ENCODE data around the gene RPL35. TPM values are rescaled to one million over a fixed set of nuclear protein-coding genes. Genes with fewer than 3 reads are reported as not detected.

RPL35 gene
- total RNA-seq, 1 donor from 2014 or later: 2,553 TPM

DNA sequence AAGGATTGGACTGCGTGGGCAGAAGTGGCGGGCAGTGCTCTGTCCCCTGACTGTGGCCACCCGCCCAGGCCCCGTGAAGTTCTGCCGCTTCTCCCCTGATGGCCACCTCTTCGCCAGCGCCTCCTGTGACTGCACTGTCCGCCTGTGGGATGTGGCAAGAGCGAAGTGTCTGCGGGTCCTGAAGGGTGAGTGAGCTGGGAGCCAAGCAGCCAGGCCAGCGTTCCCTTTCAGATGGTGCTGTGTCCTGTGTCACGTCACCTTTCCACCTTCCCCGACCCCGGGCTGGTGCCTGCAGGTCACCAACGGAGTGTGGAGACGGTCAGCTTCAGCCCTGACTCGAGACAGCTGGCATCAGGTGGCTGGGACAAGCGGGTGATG lies 6.2 kb downstream of the RPL35 start:
- DNase-seq (ENCODE audit: low spot score): no peak
- H3K36me3 ChIP-seq: no peaks in the 10 kb centered on the region
- no peaks in the 10 kb centered on the region for H3K9me3 ChIP-seq (ENCODE audit: low read depth)
- peaks cover 23% of the 10 kb centered on the region for H3K4me1 Mint-ChIP-seq
- no peaks in the 10 kb centered on the region for H3K9me3 Mint-ChIP-seq
- H3K4me1 ChIP-seq: peaks cover 10% of the 10 kb centered on the region
- no peak overlapping the region for H2AFZ ChIP-seq (replicated peaks)
- no peak overlapping the region for H3K27ac ChIP-seq
- no peak overlapping the region for H3K4me2 ChIP-seq
- H3K27ac Mint-ChIP-seq: peak overlapping the region; percentile 3
- no peak overlapping the region for H3K4me3 Mint-ChIP-seq
- peaks cover 57% of the 10 kb centered on the region for H3F3A ChIP-seq (ENCODE audit: low read depth)
- H3K4me3 ChIP-seq: no peak overlapping the region
- peaks cover 7% of the 10 kb centered on the region for H3K27me3 Mint-ChIP-seq (ENCODE audit: insufficient read depth, low read depth)
- H4K20me1 ChIP-seq (ENCODE audit: low read depth): peaks cover 50% of the 10 kb centered on the region
- no peak for TF ChIP-seq EZH2phosphoT487 (IDR thresholded peaks at IDR 0.05)
- no peak for TF ChIP-seq EZH2 (IDR thresholded peaks at IDR 0.05)
- TF ChIP-seq, protein P1, sequence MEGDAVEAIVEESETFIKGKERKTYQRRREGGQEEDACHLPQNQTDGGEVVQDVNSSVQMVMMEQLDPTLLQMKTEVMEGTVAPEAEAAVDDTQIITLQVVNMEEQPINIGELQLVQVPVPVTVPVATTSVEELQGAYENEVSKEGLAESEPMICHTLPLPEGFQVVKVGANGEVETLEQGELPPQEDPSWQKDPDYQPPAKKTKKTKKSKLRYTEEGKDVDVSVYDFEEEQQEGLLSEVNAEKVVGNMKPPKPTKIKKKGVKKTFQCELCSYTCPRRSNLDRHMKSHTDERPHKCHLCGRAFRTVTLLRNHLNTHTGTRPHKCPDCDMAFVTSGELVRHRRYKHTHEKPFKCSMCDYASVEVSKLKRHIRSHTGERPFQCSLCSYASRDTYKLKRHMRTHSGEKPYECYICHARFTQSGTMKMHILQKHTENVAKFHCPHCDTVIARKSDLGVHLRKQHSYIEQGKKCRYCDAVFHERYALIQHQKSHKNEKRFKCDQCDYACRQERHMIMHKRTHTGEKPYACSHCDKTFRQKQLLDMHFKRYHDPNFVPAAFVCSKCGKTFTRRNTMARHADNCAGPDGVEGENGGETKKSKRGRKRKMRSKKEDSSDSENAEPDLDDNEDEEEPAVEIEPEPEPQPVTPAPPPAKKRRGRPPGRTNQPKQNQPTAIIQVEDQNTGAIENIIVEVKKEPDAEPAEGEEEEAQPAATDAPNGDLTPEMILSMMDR (IDR thresholded peaks at IDR 0.05): no peak
- peaks cover 8% of the 10 kb centered on the region for H3K36me3 Mint-ChIP-seq
- no peak overlapping the region for H3K9ac ChIP-seq
- H3K27me3 ChIP-seq: no peaks in the 10 kb centered on the region
- peaks cover 26% of the 10 kb centered on the region for H3K79me2 ChIP-seq (ENCODE audit: low read depth)

DNA sequence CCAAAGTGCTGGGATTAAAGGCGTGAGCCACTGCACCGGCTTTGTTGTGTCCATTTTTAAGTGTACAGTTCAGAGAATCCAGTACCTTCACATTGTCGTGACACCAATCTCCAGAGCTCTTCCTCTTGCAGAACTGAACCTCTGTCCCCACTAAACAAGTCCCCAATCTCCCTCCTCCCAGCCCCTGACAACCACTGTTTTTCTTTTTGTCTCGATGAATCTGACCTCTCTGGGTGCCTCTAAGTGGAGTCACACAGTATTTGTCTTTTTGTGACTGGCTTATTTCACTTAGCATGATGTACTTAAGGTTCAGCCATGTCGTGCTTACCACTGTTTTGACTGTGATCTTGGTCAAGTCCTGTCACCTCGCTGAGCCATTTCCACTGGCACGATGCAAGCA lies 6.9 kb downstream of the RPL35 start:
- Histone ChIP-seq H3K4me2 (no peak overlapping the region), H3K4me3 (no peak overlapping the region), H3K79me2 (ENCODE audit: low read depth) (peaks cover 19% of the 10 kb centered on the region), H3K27me3 (no peaks in the 10 kb centered on the region), H3K36me3 (no peaks in the 10 kb centered on the region), H3K9me3 (ENCODE audit: low read depth) (no peaks in the 10 kb centered on the region), H4K20me1 (ENCODE audit: low read depth) (peaks cover 43% of the 10 kb centered on the region), H3K9ac (no peak overlapping the region), H3K4me1 (peaks cover 2% of the 10 kb centered on the region), H2AFZ (replicated peaks) (no peak overlapping the region), H3F3A (ENCODE audit: low read depth) (peaks cover 50% of the 10 kb centered on the region), H3K27ac (no peak overlapping the region)
- no peak for DNase-seq (ENCODE audit: low spot score)
- peak overlapping the region; percentile 3 for H3K27ac Mint-ChIP-seq
- peaks cover 18% of the 10 kb centered on the region for H3K4me1 Mint-ChIP-seq
- H3K27me3 Mint-ChIP-seq (ENCODE audit: insufficient read depth, low read depth): peaks cover 4% of the 10 kb centered on the region
- TF ChIP-seq, protein P1 (IDR thresholded peaks at IDR 0.05): no peak
- TF ChIP-seq EZH2 (IDR thresholded peaks at IDR 0.05) (no peak), EZH2phosphoT487 (IDR thresholded peaks at IDR 0.05) (no peak)
- H3K36me3 Mint-ChIP-seq: peaks cover 2% of the 10 kb centered on the region
- H3K9me3 Mint-ChIP-seq: no peaks in the 10 kb centered on the region
- peak overlapping the region; percentile 6 for H3K4me3 Mint-ChIP-seq

DNA sequence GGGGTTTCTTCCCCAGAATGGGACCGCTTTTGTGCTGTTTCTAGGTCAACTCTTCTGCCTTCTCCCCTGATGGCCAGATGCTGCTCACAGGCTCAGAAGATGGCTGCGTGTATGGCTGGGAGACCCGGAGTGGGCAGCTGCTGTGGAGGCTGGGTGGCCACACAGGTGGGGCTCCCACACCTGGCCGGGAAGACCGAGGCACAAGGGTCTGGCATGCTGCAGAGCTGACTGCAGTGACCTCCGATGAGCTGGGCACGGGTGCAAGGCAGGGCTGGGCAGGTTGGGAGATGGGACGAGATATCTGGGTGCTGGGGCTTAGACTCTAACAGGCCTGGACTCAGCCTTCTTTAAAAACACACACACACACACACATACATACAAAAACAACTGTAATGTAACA lies 7.6 kb downstream of the RPL35 start:
- DNase-seq (ENCODE audit: low spot score): no peak
- no peaks in the 10 kb centered on the region for H3K4me1 ChIP-seq
- H3K27ac ChIP-seq: no peak overlapping the region
- Mint-ChIP-seq H3K27ac (no peak overlapping the region), H3K36me3 (peaks cover 2% of the 10 kb centered on the region), H3K27me3 (ENCODE audit: insufficient read depth, low read depth) (peaks cover 4% of the 10 kb centered on the region), H3K4me3 (peak overlapping the region; percentile 14), H3K4me1 (peaks cover 17% of the 10 kb centered on the region), H3K9me3 (no peaks in the 10 kb centered on the region)
- no peaks in the 10 kb centered on the region for H3K9me3 ChIP-seq (ENCODE audit: low read depth)
- no peak overlapping the region for H2AFZ ChIP-seq (replicated peaks)
- H3K4me3 ChIP-seq: no peak overlapping the region
- TF ChIP-seq EZH2 (IDR thresholded peaks at IDR 0.05): no peak
- TF ChIP-seq, protein P1 (IDR thresholded peaks at IDR 0.05): no peak
- TF ChIP-seq EZH2phosphoT487 (IDR thresholded peaks at IDR 0.05): no peak
- H3K9ac ChIP-seq: no peak overlapping the region
- peaks cover 36% of the 10 kb centered on the region for H4K20me1 ChIP-seq (ENCODE audit: low read depth)
- H3K27me3 ChIP-seq: no peaks in the 10 kb centered on the region
- H3F3A ChIP-seq (ENCODE audit: low read depth): peaks cover 43% of the 10 kb centered on the region
- H3K4me2 ChIP-seq: no peak overlapping the region
- H3K79me2 ChIP-seq (ENCODE audit: low read depth): peaks cover 12% of the 10 kb centered on the region
- H3K36me3 ChIP-seq: no peaks in the 10 kb centered on the region
